ENCODE data around the gene PER2.

GRCh38 chr2:238302087-238302486 lies 13.7 kb upstream of the PER2 start:
- TF ChIP-seq POLR2A (IDR thresholded peaks at IDR 0.05) = no peak
- no peak for TF ChIP-seq CTCF (IDR thresholded peaks at IDR 0.05)
